ENCODE results near the gene TEX13A. TPM values are rescaled to one million over a fixed set of nuclear protein-coding genes. Genes with fewer than 3 reads are reported as not detected.

The TEX13A gene
- total RNA-seq, 1 donor from 2014 or later, result not detected

DNA sequence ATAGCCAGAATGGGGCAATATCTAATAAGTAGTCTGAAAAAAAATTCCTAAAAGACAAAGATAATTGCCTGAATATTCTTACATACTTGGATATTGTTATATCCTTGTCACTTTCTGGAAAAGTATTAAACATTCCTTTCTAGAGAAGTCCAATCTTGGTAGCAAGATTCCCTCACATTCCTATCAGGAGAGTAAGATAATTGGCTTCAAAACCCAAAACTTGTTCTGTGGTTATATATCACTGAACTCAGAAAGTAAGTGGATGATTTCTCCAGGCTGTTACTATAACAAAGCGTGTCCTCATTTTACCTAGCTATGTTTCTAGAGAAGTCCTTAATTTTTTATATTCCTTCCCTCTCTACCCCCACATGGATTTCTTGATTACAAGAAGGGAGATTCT is 46.0 kb upstream of the TEX13A start:
- Mint-ChIP-seq H3K36me3 (ENCODE audit: low read depth, unreplicated experiment) (no peaks in the 10 kb centered on the region), H3K27me3 (ENCODE audit: low read depth, unreplicated experiment) (no peaks in the 10 kb centered on the region), H3K27ac (ENCODE audit: unreplicated experiment) (no peak overlapping the region), H3K9me3 (ENCODE audit: unreplicated experiment) (no peaks in the 10 kb centered on the region), H3K4me1 (ENCODE audit: low read depth, unreplicated experiment) (no peaks in the 10 kb centered on the region), H3K4me3 (ENCODE audit: unreplicated experiment) (no peak overlapping the region)
- Histone ChIP-seq H2AFZ (ENCODE audit: low read depth, low read length) (no peak overlapping the region), H3K36me3 (ENCODE audit: insufficient read depth, low read length) (no peaks in the 10 kb centered on the region), H3K27me3 (ENCODE audit: insufficient read depth, low read length) (no peaks in the 10 kb centered on the region), H3K79me2 (ENCODE audit: insufficient read depth, low read length) (no peaks in the 10 kb centered on the region), H3K9ac (ENCODE audit: low read length) (no peak overlapping the region), H4K20me1 (ENCODE audit: insufficient read depth, low read length) (no peaks in the 10 kb centered on the region), H3K9me3 (ENCODE audit: insufficient read depth, low read depth, low read length) (no peaks in the 10 kb centered on the region), H3K4me3 (ENCODE audit: insufficient read depth, low read depth, low read length) (no peak overlapping the region), H3K4me1 (ENCODE audit: insufficient read depth, low read length) (no peaks in the 10 kb centered on the region), H3K27ac (ENCODE audit: low read depth, low read length) (no peak overlapping the region), H3K4me2 (ENCODE audit: low read length) (no peak overlapping the region)
- no peak for FAIRE-seq
- peak; percentile 5 for DNase-seq (ENCODE audit: low read depth)
- TF ChIP-seq, protein P1, sequence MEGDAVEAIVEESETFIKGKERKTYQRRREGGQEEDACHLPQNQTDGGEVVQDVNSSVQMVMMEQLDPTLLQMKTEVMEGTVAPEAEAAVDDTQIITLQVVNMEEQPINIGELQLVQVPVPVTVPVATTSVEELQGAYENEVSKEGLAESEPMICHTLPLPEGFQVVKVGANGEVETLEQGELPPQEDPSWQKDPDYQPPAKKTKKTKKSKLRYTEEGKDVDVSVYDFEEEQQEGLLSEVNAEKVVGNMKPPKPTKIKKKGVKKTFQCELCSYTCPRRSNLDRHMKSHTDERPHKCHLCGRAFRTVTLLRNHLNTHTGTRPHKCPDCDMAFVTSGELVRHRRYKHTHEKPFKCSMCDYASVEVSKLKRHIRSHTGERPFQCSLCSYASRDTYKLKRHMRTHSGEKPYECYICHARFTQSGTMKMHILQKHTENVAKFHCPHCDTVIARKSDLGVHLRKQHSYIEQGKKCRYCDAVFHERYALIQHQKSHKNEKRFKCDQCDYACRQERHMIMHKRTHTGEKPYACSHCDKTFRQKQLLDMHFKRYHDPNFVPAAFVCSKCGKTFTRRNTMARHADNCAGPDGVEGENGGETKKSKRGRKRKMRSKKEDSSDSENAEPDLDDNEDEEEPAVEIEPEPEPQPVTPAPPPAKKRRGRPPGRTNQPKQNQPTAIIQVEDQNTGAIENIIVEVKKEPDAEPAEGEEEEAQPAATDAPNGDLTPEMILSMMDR (IDR thresholded peaks at IDR 0.05; ENCODE audit: insufficient read depth, low read depth, low read length), result no peak
- no peak for TF ChIP-seq EZH2 (IDR thresholded peaks at IDR 0.05; ENCODE audit: insufficient read depth, low read length)

DNA sequence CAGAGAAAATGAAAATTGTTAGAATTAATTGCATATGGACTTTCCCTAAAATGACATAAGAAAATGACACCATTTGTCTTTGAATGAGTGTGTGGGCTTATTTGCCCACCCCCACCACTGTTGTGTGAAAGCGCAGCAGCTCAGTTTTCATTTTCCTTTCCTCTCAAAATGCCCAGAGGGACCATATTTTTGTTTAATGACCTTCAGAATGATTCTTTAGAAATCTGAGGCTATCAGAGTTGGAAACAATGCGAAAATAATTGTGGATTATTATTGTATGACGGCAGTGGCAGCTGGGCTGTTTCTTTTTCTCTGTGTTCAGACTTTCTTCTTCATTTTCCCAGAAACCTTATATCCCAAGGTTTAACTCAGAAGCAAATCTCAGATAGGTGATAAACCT is 44.6 kb upstream of the TEX13A start:
- DNase-seq (ENCODE audit: low read depth) (no peak), FAIRE-seq (no peak)
- Mint-ChIP-seq H3K4me3 (ENCODE audit: unreplicated experiment) (no peak overlapping the region), H3K27ac (ENCODE audit: unreplicated experiment) (no peak overlapping the region), H3K4me1 (ENCODE audit: low read depth, unreplicated experiment) (peaks cover 4% of the 10 kb centered on the region), H3K27me3 (ENCODE audit: low read depth, unreplicated experiment) (no peaks in the 10 kb centered on the region), H3K9me3 (ENCODE audit: unreplicated experiment) (no peaks in the 10 kb centered on the region), H3K36me3 (ENCODE audit: low read depth, unreplicated experiment) (no peaks in the 10 kb centered on the region)
- no peaks in the 10 kb centered on the region for H3K36me3 ChIP-seq (ENCODE audit: insufficient read depth, low read length)
- no peaks in the 10 kb centered on the region for H3K79me2 ChIP-seq (ENCODE audit: insufficient read depth, low read length)
- H4K20me1 ChIP-seq (ENCODE audit: insufficient read depth, low read length), result no peaks in the 10 kb centered on the region
- H3K27ac ChIP-seq (ENCODE audit: low read depth, low read length), result no peak overlapping the region
- no peak overlapping the region for H3K9ac ChIP-seq (ENCODE audit: low read length)
- no peak overlapping the region for H3K4me3 ChIP-seq (ENCODE audit: insufficient read depth, low read depth, low read length)
- H2AFZ ChIP-seq (ENCODE audit: low read depth, low read length), result no peak overlapping the region
- no peaks in the 10 kb centered on the region for H3K4me1 ChIP-seq (ENCODE audit: insufficient read depth, low read length)
- TF ChIP-seq EZH2 (IDR thresholded peaks at IDR 0.05; ENCODE audit: insufficient read depth, low read length), result no peak
- TF ChIP-seq, protein P1 (IDR thresholded peaks at IDR 0.05; ENCODE audit: insufficient read depth, low read depth, low read length), result no peak
- no peak overlapping the region for H3K4me2 ChIP-seq (ENCODE audit: low read length)
- H3K27me3 ChIP-seq (ENCODE audit: insufficient read depth, low read length), result no peaks in the 10 kb centered on the region
- no peaks in the 10 kb centered on the region for H3K9me3 ChIP-seq (ENCODE audit: insufficient read depth, low read depth, low read length)

GRCh38 chrX:105263801-105264200 is 43.3 kb upstream of the TEX13A start:
- H4K20me1 ChIP-seq (ENCODE audit: insufficient read depth, low read length), result no peaks in the 10 kb centered on the region
- H3K27ac Mint-ChIP-seq (ENCODE audit: unreplicated experiment), result no peak overlapping the region
- H3K36me3 ChIP-seq (ENCODE audit: insufficient read depth, low read length), result no peaks in the 10 kb centered on the region
- H3K9ac ChIP-seq (ENCODE audit: low read length), result no peak overlapping the region
- H3K9me3 ChIP-seq (ENCODE audit: insufficient read depth, low read depth, low read length), result no peaks in the 10 kb centered on the region
- H3K79me2 ChIP-seq (ENCODE audit: insufficient read depth, low read length), result no peaks in the 10 kb centered on the region
- peaks cover 4% of the 10 kb centered on the region for H3K4me1 Mint-ChIP-seq (ENCODE audit: low read depth, unreplicated experiment)
- FAIRE-seq (no peak), DNase-seq (ENCODE audit: low read depth) (peak; percentile 5)
- H3K4me2 ChIP-seq (ENCODE audit: low read length), result no peak overlapping the region
- TF ChIP-seq, protein P1 (IDR thresholded peaks at IDR 0.05; ENCODE audit: insufficient read depth, low read depth, low read length), result no peak
- no peak for TF ChIP-seq EZH2 (IDR thresholded peaks at IDR 0.05; ENCODE audit: insufficient read depth, low read length)
- no peak overlapping the region for H2AFZ ChIP-seq (ENCODE audit: low read depth, low read length)
- no peaks in the 10 kb centered on the region for H3K4me1 ChIP-seq (ENCODE audit: insufficient read depth, low read length)
- no peak overlapping the region for H3K4me3 ChIP-seq (ENCODE audit: insufficient read depth, low read depth, low read length)
- no peak overlapping the region for H3K27ac ChIP-seq (ENCODE audit: low read depth, low read length)
- H3K27me3 ChIP-seq (ENCODE audit: insufficient read depth, low read length), result no peaks in the 10 kb centered on the region
- no peaks in the 10 kb centered on the region for H3K36me3 Mint-ChIP-seq (ENCODE audit: low read depth, unreplicated experiment)
- H3K4me3 Mint-ChIP-seq (ENCODE audit: unreplicated experiment), result no peak overlapping the region
- no peaks in the 10 kb centered on the region for H3K27me3 Mint-ChIP-seq (ENCODE audit: low read depth, unreplicated experiment)
- H3K9me3 Mint-ChIP-seq (ENCODE audit: unreplicated experiment), result no peaks in the 10 kb centered on the region
